ENCODE measurements around the gene SIRPA. TPM values are rescaled to one million over a fixed set of nuclear protein-coding genes. Genes with fewer than 3 reads are reported as not detected.

The SIRPA gene
- total and polyA plus RNA-seq, 2 experiments from 2014 or later, result 16.0 to 18.6 TPM

GRCh38 chr20:1938464-1939269 is 43.5 kb downstream of the SIRPA start:
- TF ChIP-seq CTCF (IDR thresholded peaks at IDR 0.05; ENCODE audit: poor library complexity) (no peak), EZH2 (IDR thresholded peaks at IDR 0.05; ENCODE audit: borderline replicate concordance) (no peak), EZH2phosphoT487 (IDR thresholded peaks at IDR 0.05; ENCODE audit: low read depth, severe bottlenecking, unreplicated experiment) (no peak)
- no peak overlapping the region for H3K27ac ChIP-seq
- H3K4me1 ChIP-seq (ENCODE audit: insufficient read depth), result peaks cover 21% of the 10 kb centered on the region
- no peak overlapping the region for H2AFZ ChIP-seq
- no peaks in the 10 kb centered on the region for H3K9me3 ChIP-seq (ENCODE audit: low read depth)
- DNase-seq (ENCODE audit: low spot score), result no peak
- H3K79me2 ChIP-seq, result no peaks in the 10 kb centered on the region
- no peaks in the 10 kb centered on the region for H4K20me1 ChIP-seq (ENCODE audit: insufficient read depth, poor library complexity, severe bottlenecking)
- 94% methylated on average over 14 of the region's 14 CpGs for WGBS (ENCODE audit: low lambda C conversion rate, missing lambda C conversion rate)
- no peak overlapping the region for H3K4me3 ChIP-seq
- no peak overlapping the region for H3K4me2 ChIP-seq
- H3K27me3 ChIP-seq, result no peaks in the 10 kb centered on the region
- H3K36me3 ChIP-seq (replicated peaks; ENCODE audit: insufficient read depth, low read depth), result no peaks in the 10 kb centered on the region
- no peaks in the 10 kb centered on the region for H3K9me2 ChIP-seq (replicated peaks; ENCODE audit: insufficient read depth)

GRCh38 chr20:1939270-1939595 is 44.0 kb downstream of the SIRPA start:
- Histone ChIP-seq H3K27me3 (no peaks in the 10 kb centered on the region), H3K4me1 (ENCODE audit: insufficient read depth) (peaks cover 25% of the 10 kb centered on the region), H4K20me1 (ENCODE audit: insufficient read depth, poor library complexity, severe bottlenecking) (no peaks in the 10 kb centered on the region), H2AFZ (no peak overlapping the region), H3K27ac (no peak overlapping the region), H3K36me3 (replicated peaks; ENCODE audit: insufficient read depth, low read depth) (no peaks in the 10 kb centered on the region), H3K9me3 (ENCODE audit: low read depth) (no peaks in the 10 kb centered on the region), H3K79me2 (no peaks in the 10 kb centered on the region), H3K4me3 (no peak overlapping the region), H3K4me2 (no peak overlapping the region), H3K9me2 (replicated peaks; ENCODE audit: insufficient read depth) (no peaks in the 10 kb centered on the region)
- TF ChIP-seq CTCF (IDR thresholded peaks at IDR 0.05; ENCODE audit: poor library complexity) (no peak), EZH2 (IDR thresholded peaks at IDR 0.05; ENCODE audit: borderline replicate concordance) (no peak), EZH2phosphoT487 (IDR thresholded peaks at IDR 0.05; ENCODE audit: low read depth, severe bottlenecking, unreplicated experiment) (no peak)
- 94% methylated on average over 4 of the region's 4 CpGs for WGBS (ENCODE audit: low lambda C conversion rate, missing lambda C conversion rate)
- DNase-seq (ENCODE audit: low spot score), result no peak

GRCh38 chr20:1940581-1940980 is 45.4 kb downstream of the SIRPA start:
- Histone ChIP-seq H3K9me2 (replicated peaks; ENCODE audit: insufficient read depth) (no peaks in the 10 kb centered on the region), H2AFZ (no peak overlapping the region), H3K4me1 (ENCODE audit: insufficient read depth) (peaks cover 17% of the 10 kb centered on the region), H3K79me2 (no peaks in the 10 kb centered on the region), H3K9me3 (ENCODE audit: low read depth) (no peaks in the 10 kb centered on the region), H4K20me1 (ENCODE audit: insufficient read depth, poor library complexity, severe bottlenecking) (no peaks in the 10 kb centered on the region), H3K36me3 (replicated peaks; ENCODE audit: insufficient read depth, low read depth) (no peaks in the 10 kb centered on the region), H3K27ac (no peak overlapping the region), H3K4me2 (no peak overlapping the region), H3K4me3 (no peak overlapping the region), H3K27me3 (peaks cover 3% of the 10 kb centered on the region)
- no peak for TF ChIP-seq EZH2 (IDR thresholded peaks at IDR 0.05; ENCODE audit: borderline replicate concordance)
- TF ChIP-seq EZH2phosphoT487 (IDR thresholded peaks at IDR 0.05; ENCODE audit: low read depth, severe bottlenecking, unreplicated experiment), result no peak
- WGBS (ENCODE audit: low lambda C conversion rate, missing lambda C conversion rate), result 91% methylated on average over 5 of the region's 5 CpGs
- no peak for DNase-seq (ENCODE audit: low spot score)

GRCh38 chr20:1941226-1941625 is 46.0 kb downstream of the SIRPA start:
- Histone ChIP-seq H3K9me3 (ENCODE audit: low read depth) (no peaks in the 10 kb centered on the region), H3K4me2 (no peak overlapping the region)
- 85% methylated on average over 8 of the region's 8 CpGs for WGBS (ENCODE audit: low lambda C conversion rate, missing lambda C conversion rate)

More at GRCh38 chr20:1941226-1941625, 46.0 kb downstream of the SIRPA start:
- H2AFZ ChIP-seq, result no peak overlapping the region
- peaks cover 12% of the 10 kb centered on the region for H3K4me1 ChIP-seq (ENCODE audit: insufficient read depth)
- TF ChIP-seq EZH2 (IDR thresholded peaks at IDR 0.05; ENCODE audit: borderline replicate concordance), result no peak
- no peak for TF ChIP-seq CTCF (IDR thresholded peaks at IDR 0.05; ENCODE audit: poor library complexity)
- no peak for TF ChIP-seq EZH2phosphoT487 (IDR thresholded peaks at IDR 0.05; ENCODE audit: low read depth, severe bottlenecking, unreplicated experiment)
- H3K27ac ChIP-seq, result no peak overlapping the region
- DNase-seq (ENCODE audit: low spot score), result no peak
- H3K4me3 ChIP-seq, result no peak overlapping the region
- H3K9me2 ChIP-seq (replicated peaks; ENCODE audit: insufficient read depth), result no peaks in the 10 kb centered on the region
- peaks cover 9% of the 10 kb centered on the region for H3K27me3 ChIP-seq
- no peaks in the 10 kb centered on the region for H4K20me1 ChIP-seq (ENCODE audit: insufficient read depth, poor library complexity, severe bottlenecking)
- no peaks in the 10 kb centered on the region for H3K36me3 ChIP-seq (replicated peaks; ENCODE audit: insufficient read depth, low read depth)
- H3K79me2 ChIP-seq, result no peaks in the 10 kb centered on the region
